Activated CD8-positive, alpha-beta T cell treated with anti-CD3 and anti-CD28 coated beads, Interleukin-2, amount 10 ng/mL, durations not matched to agents 7 days and 5 days (primary cell): ENCODE data around the gene GSK3B. TPM values are rescaled to one million over a fixed set of nuclear protein-coding genes. Genes with fewer than 3 reads are reported as not detected.
"Not testable (repeated sequence)": the region's sequence is repeated elsewhere in the genome, so short reads cannot be mapped to it uniquely, and the experiment has no call there.

Experiments used
- ATAC-seq: fragments of 150-1000 bp; cut with Tn5 transposase; one replicate; pipeline ENCODE4 v1.10.0; 2021; ENCODE audit warnings: moderate library complexity
- CTCF ChIA-PET: fragments of 350-600 bp; sonication (Branson Sonifier 250); formaldehyde crosslinking; loops from one replicate; lab custom pipeline; 2021; ENCODE audit warnings: antibody characterized with exemption; lab: Charles Lee
- POLR2A ChIA-PET: fragments of 350-600 bp; sonication (Branson Sonifier 250); formaldehyde crosslinking; loops from one replicate; lab custom pipeline; 2021; ENCODE audit warnings: antibody characterized with exemption; lab: Charles Lee
- DNase-seq: peaks from one replicate; pipeline ENCODE4 v3.0.0-alpha.2; 2020
- H3K27ac Mint-ChIP-seq: one replicate; pipeline ENCODE4 v1.8.0; 2021; ENCODE audit warnings: mild to moderate bottlenecking, mixed read lengths
- H3K27me3 Mint-ChIP-seq: one replicate; pipeline ENCODE4 v1.8.0; 2021; ENCODE audit warnings: low read depth, mixed read lengths
- H3K36me3 Mint-ChIP-seq: one replicate; pipeline ENCODE4 v1.8.0; 2021; ENCODE audit warnings: low read depth, mixed read lengths
- H3K4me1 Mint-ChIP-seq: one replicate; pipeline ENCODE4 v1.8.0; 2021; ENCODE audit warnings: low read depth, mixed read lengths
- H3K4me3 Mint-ChIP-seq: one replicate; pipeline ENCODE4 v1.8.0; 2021; ENCODE audit warnings: mild to moderate bottlenecking, mixed read lengths
- H3K9me3 Mint-ChIP-seq: one replicate; pipeline ENCODE4 v1.8.0; 2022; ENCODE audit warnings: mixed read lengths; ENCODE audit not compliant: insufficient read depth
- total RNA-seq, 2 experiments: library from RNA; stranded (reverse); gene quantifications; one replicate each; pipeline ENCODE4 v1.2.3, GENCODE V29; 2021

The GSK3B gene
- total RNA-seq, 2 experiments from 2014 or later: 40.0 to 43.0 TPM

GRCh38 chr3:120072867-120073525, 21.3 kb downstream of the GSK3B start:
- DNase-seq (no peak), ATAC-seq (no peak)
- peaks cover 42% of the 10 kb centered on the region for H3K36me3 Mint-ChIP-seq
- H3K4me1 Mint-ChIP-seq: peaks cover 32% of the 10 kb centered on the region
- ChIA-PET POLR2A (no interaction called here), CTCF (interaction anchor here (0.7 kb wide), 1 partner anchor 181 kb away, joined by 4 read pairs; no protein-coding TSS in a partner anchor)
- no peak overlapping the region for H3K27ac Mint-ChIP-seq
- H3K27me3 Mint-ChIP-seq: no peaks in the 10 kb centered on the region
- H3K9me3 Mint-ChIP-seq: no peaks in the 10 kb centered on the region
- H3K4me3 Mint-ChIP-seq: no peak overlapping the region

- no peaks in the 10 kb centered on the region for H3K9me3 Mint-ChIP-seq
- peaks cover 34% of the 10 kb centered on the region for H3K4me1 Mint-ChIP-seq
- H3K27me3 Mint-ChIP-seq: no peaks in the 10 kb centered on the region
- POLR2A ChIA-PET: no interaction called here
- ATAC-seq: no peak
- H3K4me3 Mint-ChIP-seq: no peak overlapping the region
- no peak for DNase-seq
- H3K36me3 Mint-ChIP-seq: peaks cover 44% of the 10 kb centered on the region
- CTCF ChIA-PET: no interaction called here
- no peak overlapping the region for H3K27ac Mint-ChIP-seq
Observed at GRCh38 chr3:120071259-120071658, 23.0 kb downstream of the GSK3B start.

GRCh38 chr3:120070263-120070981, 23.8 kb downstream of the GSK3B start:
- ATAC-seq: no peak
- no peak for DNase-seq
- peaks cover 41% of the 10 kb centered on the region for H3K36me3 Mint-ChIP-seq
- no peak overlapping the region for H3K27ac Mint-ChIP-seq
- no peaks in the 10 kb centered on the region for H3K27me3 Mint-ChIP-seq
- peaks cover 26% of the 10 kb centered on the region for H3K4me1 Mint-ChIP-seq
- POLR2A ChIA-PET: no interaction called here
- CTCF ChIA-PET: no interaction called here
- H3K4me3 Mint-ChIP-seq: no peak overlapping the region
- H3K9me3 Mint-ChIP-seq: no peaks in the 10 kb centered on the region

GRCh38 chr3:120067083-120067482, 27.2 kb downstream of the GSK3B start:
- ChIA-PET CTCF (interaction anchor here (0.7 to 1.2 kb wide), 2 partner anchors 14 to 167 kb away, joined by 3 to 4 read pairs; no protein-coding TSS in a partner anchor), POLR2A (no interaction called here)
- Mint-ChIP-seq H3K4me3 (no peak overlapping the region), H3K4me1 (peaks cover 22% of the 10 kb centered on the region), H3K36me3 (peaks cover 30% of the 10 kb centered on the region), H3K27me3 (no peaks in the 10 kb centered on the region), H3K27ac (no peak overlapping the region), H3K9me3 (no peaks in the 10 kb centered on the region)
- ATAC-seq (no peak), DNase-seq (no peak)

GRCh38 chr3:120066634-120067033, 27.6 kb downstream of the GSK3B start:
- ChIA-PET POLR2A (no interaction called here), CTCF (interaction anchor here (1.2 kb wide), 1 partner anchor 14 kb away, joined by 4 read pairs; no protein-coding TSS in a partner anchor)
- Mint-ChIP-seq H3K27me3 (no peaks in the 10 kb centered on the region), H3K9me3 (no peaks in the 10 kb centered on the region), H3K27ac (no peak overlapping the region), H3K36me3 (peaks cover 27% of the 10 kb centered on the region), H3K4me3 (no peak overlapping the region), H3K4me1 (peaks cover 22% of the 10 kb centered on the region)
- no peak for ATAC-seq
- no peak for DNase-seq

GRCh38 chr3:120064641-120065040, 29.6 kb downstream of the GSK3B start:
- POLR2A ChIA-PET: no interaction called here
- no peak overlapping the region for H3K4me3 Mint-ChIP-seq
- ATAC-seq (no peak), DNase-seq (no peak)
- no peaks in the 10 kb centered on the region for H3K9me3 Mint-ChIP-seq
- H3K36me3 Mint-ChIP-seq: peaks cover 27% of the 10 kb centered on the region
- CTCF ChIA-PET: no interaction called here
- H3K4me1 Mint-ChIP-seq: peaks cover 25% of the 10 kb centered on the region
- no peak overlapping the region for H3K27ac Mint-ChIP-seq
- H3K27me3 Mint-ChIP-seq: no peaks in the 10 kb centered on the region

GRCh38 chr3:120062474-120062873, 31.8 kb downstream of the GSK3B start:
- H3K36me3 Mint-ChIP-seq: peaks cover 22% of the 10 kb centered on the region
- CTCF ChIA-PET: no interaction called here
- H3K27me3 Mint-ChIP-seq: no peaks in the 10 kb centered on the region
- ATAC-seq (no peak), DNase-seq (no peak)
- H3K9me3 Mint-ChIP-seq: no peaks in the 10 kb centered on the region
- POLR2A ChIA-PET: no interaction called here
- H3K4me3 Mint-ChIP-seq: no peak overlapping the region
- peaks cover 19% of the 10 kb centered on the region for H3K4me1 Mint-ChIP-seq
- no peak overlapping the region for H3K27ac Mint-ChIP-seq

GRCh38 chr3:120059081-120059864, 35.0 kb downstream of the GSK3B start:
- ATAC-seq (no peak), DNase-seq (no peak)
- Mint-ChIP-seq H3K4me1 (peaks cover 10% of the 10 kb centered on the region), H3K4me3 (no peak overlapping the region), H3K9me3 (no peaks in the 10 kb centered on the region), H3K36me3 (peaks cover 18% of the 10 kb centered on the region), H3K27me3 (no peaks in the 10 kb centered on the region), H3K27ac (no peak overlapping the region)
- ChIA-PET CTCF (no interaction called here), POLR2A (no interaction called here)

- ChIA-PET CTCF (no interaction called here), POLR2A (interaction anchor here (1.4 kb wide), 1 partner anchor 38 kb away, joined by 4 read pairs; no protein-coding TSS in a partner anchor)
- no peak for DNase-seq
- H3K4me1 Mint-ChIP-seq: peaks cover 22% of the 10 kb centered on the region
- ATAC-seq: no peak
- H3K27ac Mint-ChIP-seq: no peak overlapping the region
- H3K36me3 Mint-ChIP-seq: peaks cover 28% of the 10 kb centered on the region
- no peak overlapping the region for H3K4me3 Mint-ChIP-seq
- no peaks in the 10 kb centered on the region for H3K9me3 Mint-ChIP-seq
- no peaks in the 10 kb centered on the region for H3K27me3 Mint-ChIP-seq
Observed at GRCh38 chr3:120057626-120058025, 36.6 kb downstream of the GSK3B start.

GRCh38 chr3:120057029-120057428, 37.2 kb downstream of the GSK3B start:
- CTCF ChIA-PET: no interaction called here
- DNase-seq (no peak), ATAC-seq (no peak)
- Mint-ChIP-seq H3K4me3 (no peak overlapping the region), H3K27ac (no peak overlapping the region), H3K27me3 (no peaks in the 10 kb centered on the region), H3K36me3 (peaks cover 29% of the 10 kb centered on the region), H3K4me1 (peaks cover 28% of the 10 kb centered on the region), H3K9me3 (no peaks in the 10 kb centered on the region)
- POLR2A ChIA-PET: interaction anchor here (1.4 kb wide), 1 partner anchor 39 kb away, joined by 4 read pairs; no protein-coding TSS in a partner anchor

GRCh38 chr3:120053647-120054046, 40.6 kb downstream of the GSK3B start:
- CTCF ChIA-PET: interaction anchor here (1.7 to 2.0 kb wide), 2 partner anchors 38 to 40 kb away, joined by 4 to 6 read pairs; no protein-coding TSS in a partner anchor
- Mint-ChIP-seq H3K4me1 (peaks cover 55% of the 10 kb centered on the region), H3K36me3 (peaks cover 46% of the 10 kb centered on the region)
- not testable (repeated sequence) for H3K4me3 Mint-ChIP-seq, H3K27ac Mint-ChIP-seq, DNase-seq, H3K27me3 Mint-ChIP-seq, ATAC-seq, H3K9me3 Mint-ChIP-seq
- POLR2A ChIA-PET: interaction anchor here (0.6 to 3.1 kb wide), 2 partner anchors 41 to 105 kb away, joined by 6 to 24 read pairs; partner anchors contain the start of gene GSK3B
